ENCODE results near the gene TTLL8.

TTLL8 gene

GRCh38 chr22:50040717-50041116 lies 17.4 kb downstream of the TTLL8 start:
- DNase-seq: no peak

GRCh38 chr22:50039669-50040443 lies 18.2 kb downstream of the TTLL8 start:
- no peak for DNase-seq

GRCh38 chr22:50035976-50036724 lies 21.9 kb downstream of the TTLL8 start:
- no peak for DNase-seq

GRCh38 chr22:50035131-50035881 lies 22.8 kb downstream of the TTLL8 start:
- DNase-seq: no peak

- no peak for DNase-seq
Observed at GRCh38 chr22:50034126-50035081, 23.7 kb downstream of the TTLL8 start.

GRCh38 chr22:50032941-50033601 lies 25.0 kb downstream of the TTLL8 start:
- no peak for DNase-seq

- DNase-seq: no peak
Observed at GRCh38 chr22:50032109-50032871, 25.8 kb downstream of the TTLL8 start.

- no peak for DNase-seq
Observed at GRCh38 chr22:50031189-50032091, 26.7 kb downstream of the TTLL8 start.

GRCh38 chr22:50030297-50031188 lies 27.6 kb downstream of the TTLL8 start:
- peak; percentile 83 for DNase-seq

- DNase-seq: peak; percentile 22 to 37
Observed at GRCh38 chr22:50027639-50028537, 30.2 kb downstream of the TTLL8 start.

- DNase-seq: no peak
Observed at GRCh38 chr22:50025993-50026392, 32.1 kb downstream of the TTLL8 start.

- no peak for DNase-seq
Observed at GRCh38 chr22:50022171-50022819, 35.8 kb downstream of the TTLL8 start.

GRCh38 chr22:50020606-50021005 lies 37.5 kb downstream of the TTLL8 start:
- no peak for DNase-seq

- DNase-seq: no peak
Observed at GRCh38 chr22:50019316-50019715, 38.8 kb downstream of the TTLL8 start.

GRCh38 chr22:50018608-50019285 lies 39.4 kb downstream of the TTLL8 start:
- DNase-seq: peak in 1 of 2 donors; percentile 42

- no peak for DNase-seq
Observed at GRCh38 chr22:50017701-50018224, 40.3 kb downstream of the TTLL8 start.
